ENCODE measurements around the gene PRRX2.

DNA sequence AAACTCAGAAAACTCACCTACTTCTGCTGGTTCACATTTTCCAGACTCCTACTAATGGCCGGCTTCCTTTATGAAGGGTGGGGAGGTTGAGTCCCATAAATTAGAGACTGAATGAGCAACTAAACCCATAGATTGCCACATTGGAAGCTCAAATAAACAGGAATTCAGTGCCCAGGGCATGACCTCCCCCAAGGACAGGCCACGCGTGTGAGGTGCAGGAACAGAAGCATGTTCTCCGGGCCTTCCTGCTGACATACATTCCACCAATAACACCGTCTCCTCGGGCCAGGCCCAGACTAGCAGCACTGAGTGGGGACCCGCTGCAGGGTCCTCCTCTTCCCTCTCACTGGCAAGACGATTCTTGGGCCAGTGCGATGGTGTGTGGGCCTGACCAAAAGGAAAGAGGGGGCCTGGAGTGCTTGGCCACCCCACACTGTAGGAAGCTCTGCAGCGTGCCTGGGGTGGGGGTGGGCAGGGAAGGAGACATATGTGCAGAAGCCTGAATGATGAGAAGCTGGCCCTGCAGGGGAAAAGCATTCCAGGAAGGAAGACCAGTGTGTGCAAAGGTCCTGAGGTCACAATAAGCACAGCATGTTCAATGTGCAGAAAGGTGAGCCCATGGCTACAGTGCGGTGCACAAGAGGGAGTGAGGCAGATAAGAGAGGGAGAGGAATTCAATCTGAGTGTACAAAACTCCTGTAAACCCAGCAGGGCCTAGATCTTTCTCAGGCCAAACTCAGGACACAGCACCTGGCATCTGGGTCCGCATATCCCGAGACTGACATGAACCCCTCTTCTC, 75.4 kb downstream of the PRRX2 start:
- TF ChIP-seq, protein P1, sequence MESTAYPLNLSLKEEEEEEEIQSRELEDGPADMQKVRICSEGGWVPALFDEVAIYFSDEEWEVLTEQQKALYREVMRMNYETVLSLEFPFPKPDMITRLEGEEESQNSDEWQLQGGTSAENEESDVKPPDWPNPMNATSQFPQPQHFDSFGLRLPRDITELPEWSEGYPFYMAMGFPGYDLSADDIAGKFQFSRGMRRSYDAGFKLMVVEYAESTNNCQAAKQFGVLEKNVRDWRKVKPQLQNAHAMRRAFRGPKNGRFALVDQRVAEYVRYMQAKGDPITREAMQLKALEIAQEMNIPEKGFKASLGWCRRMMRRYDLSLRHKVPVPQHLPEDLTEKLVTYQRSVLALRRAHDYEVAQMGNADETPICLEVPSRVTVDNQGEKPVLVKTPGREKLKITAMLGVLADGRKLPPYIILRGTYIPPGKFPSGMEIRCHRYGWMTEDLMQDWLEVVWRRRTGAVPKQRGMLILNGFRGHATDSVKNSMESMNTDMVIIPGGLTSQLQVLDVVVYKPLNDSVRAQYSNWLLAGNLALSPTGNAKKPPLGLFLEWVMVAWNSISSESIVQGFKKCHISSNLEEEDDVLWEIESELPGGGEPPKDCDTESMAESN (CRISPR knock-in tag; conservative IDR thresholded peaks at IDR 0.05) = no peak
- no peak for TF ChIP-seq ZNF768 (CRISPR knock-in tag; IDR thresholded peaks at IDR 0.05)

All from HepG2 (cell line).